HG03457 (cell line): ENCODE results near the gene ZNF536.

Experiments
- ATAC-seq: cut with Tn5 transposase; IDR thresholded peaks from one replicate; pipeline ENCODE4 v1.9.1; 2021; ENCODE audit warnings: moderate number of reproducible peaks; ENCODE audit not compliant: unreplicated experiment

The ZNF536 gene

GRCh38 chr19:30590596-30591229 is 218.5 kb downstream of the ZNF536 start:
- no peak for ATAC-seq

GRCh38 chr19:30593356-30593755 is 221.2 kb downstream of the ZNF536 start:
- no peak for ATAC-seq

- no peak for ATAC-seq
Measured at GRCh38 chr19:30593975-30594745, 222.0 kb downstream of the ZNF536 start.

DNA sequence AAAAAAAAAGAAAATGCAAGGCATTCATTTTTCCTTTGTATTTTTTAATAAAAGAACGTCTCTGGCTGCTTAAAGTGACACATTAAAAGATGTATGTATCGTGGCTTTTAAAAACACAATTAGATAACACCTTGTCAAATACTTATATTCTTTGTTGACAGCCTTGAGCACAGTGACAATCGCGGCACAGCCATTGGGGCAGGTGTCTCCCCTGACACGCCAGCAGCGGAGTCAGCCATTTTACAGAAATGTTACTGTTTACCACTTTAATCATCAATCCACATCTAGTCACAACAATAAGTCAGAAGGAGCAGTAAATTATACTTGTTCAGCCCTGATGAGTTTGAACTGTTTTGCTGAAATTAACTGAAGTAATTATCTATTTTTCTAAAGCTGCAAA is 224.1 kb downstream of the ZNF536 start:
- no peak for ATAC-seq

DNA sequence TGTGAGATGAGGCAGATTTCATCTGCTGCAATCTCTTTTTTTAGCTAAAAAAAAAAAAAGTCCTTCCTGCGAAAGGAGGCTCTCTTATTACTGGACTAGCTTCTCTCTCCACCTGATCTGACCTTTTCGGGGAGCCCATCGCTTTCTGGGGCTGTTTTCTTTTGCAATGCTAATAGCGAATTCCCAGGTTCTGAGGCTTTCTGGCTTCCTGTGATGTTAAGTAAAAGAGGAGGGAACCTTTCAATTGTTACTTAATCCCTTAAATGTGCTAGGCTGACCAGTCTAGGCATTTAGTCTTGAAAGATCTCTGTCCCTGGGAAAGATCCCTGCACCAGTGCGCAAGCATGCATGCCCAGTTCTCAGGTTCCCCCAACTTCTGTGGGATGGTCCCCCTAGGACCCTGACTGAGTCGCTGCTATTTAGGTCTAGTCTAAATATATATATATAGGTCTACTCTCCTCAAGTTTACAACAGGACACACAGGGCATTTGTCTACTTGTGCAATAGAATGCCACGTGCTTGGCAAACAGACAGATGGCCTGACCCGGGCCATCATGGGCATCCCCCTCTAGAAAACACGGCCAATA is 224.7 kb downstream of the ZNF536 start:
- ATAC-seq = no peak

GRCh38 chr19:30598688-30599087 is 226.5 kb downstream of the ZNF536 start:
- ATAC-seq = no peak

- ATAC-seq = no peak
Measured at GRCh38 chr19:30602661-30603350, 230.6 kb downstream of the ZNF536 start.

GRCh38 chr19:30604657-30605056 is 232.5 kb downstream of the ZNF536 start:
- no peak for ATAC-seq

GRCh38 chr19:30605333-30605732 is 233.1 kb downstream of the ZNF536 start:
- no peak for ATAC-seq

GRCh38 chr19:30606114-30607050 is 234.2 kb downstream of the ZNF536 start:
- no peak for ATAC-seq
